ENCODE data around the gene MBP. TPM values are rescaled to one million over a fixed set of nuclear protein-coding genes. Genes with fewer than 3 reads are reported as not detected.

MBP gene
- total and polyA plus RNA-seq, 8 donors, result 6.3 to 33.5 (median 20.7) TPM

GRCh38 chr18:77138270-77138669 is 5.7 kb upstream of the MBP start:
- TF ChIP-seq CTCF (IDR thresholded peaks at IDR 0.05), result no peak
- Histone ChIP-seq H3K9me3 (no peaks in the 10 kb centered on the region), H3K4me1 (peaks cover 10 to 16% (median 12%) of the 10 kb centered on the region in 3 donors), H3K36me3 (no peaks in the 10 kb centered on the region), H3K27ac (no peak overlapping the region), H3K27me3 (no peaks in the 10 kb centered on the region), H3K4me3 (no peak overlapping the region)
- ATAC-seq (peak; percentile 72 to 91 (median 84)), FAIRE-seq (no peak), DNase-seq (peak in 4 of 6 donors; percentile 54 to 61 (median 56))
- WGBS, 2 donors, result 25 to 26% methylated on average over 10 of the region's 10 CpGs
- intact Hi-C loops (cut with DNase I), result no loop called here

- intact Hi-C loops (cut with DNase I), result no loop called here
- H3K4me1 ChIP-seq, result peaks cover 10 to 18% (median 12%) of the 10 kb centered on the region in 3 donors
- H3K27me3 ChIP-seq, result no peaks in the 10 kb centered on the region
- DNase-seq (no peak), ATAC-seq (no peak), FAIRE-seq (no peak)
- WGBS, 2 donors, result 52 to 63% methylated on average over 9 of the region's 9 CpGs
- TF ChIP-seq CTCF (IDR thresholded peaks at IDR 0.05), result no peak
- no peak overlapping the region for H3K4me3 ChIP-seq
- H3K9me3 ChIP-seq, result no peaks in the 10 kb centered on the region
- H3K36me3 ChIP-seq, result no peaks in the 10 kb centered on the region
- no peak overlapping the region for H3K27ac ChIP-seq
These were observed 5.3 kb upstream of the MBP start for GRCh38 chr18:77137851-77138250.

- FAIRE-seq, result no peak
- H3K36me3 ChIP-seq, result no peaks in the 10 kb centered on the region
- H3K4me1 ChIP-seq, result peaks cover 10 to 18% (median 12%) of the 10 kb centered on the region in 3 donors
- 87 to 95% methylated on average over 15 of the region's 15 CpGs for WGBS, 2 donors
- no peak overlapping the region for H3K4me3 ChIP-seq
- H3K27ac ChIP-seq, result no peak overlapping the region
- no peaks in the 10 kb centered on the region for H3K9me3 ChIP-seq
- no peak for ATAC-seq
- intact Hi-C loops (cut with DNase I), result no loop called here
- no peak for DNase-seq
- no peak for TF ChIP-seq CTCF (IDR thresholded peaks at IDR 0.05)
- H3K27me3 ChIP-seq, result no peaks in the 10 kb centered on the region
These were observed 4.5 kb upstream of the MBP start for GRCh38 chr18:77136871-77137665.

- FAIRE-seq, result no peak
- Histone ChIP-seq H3K9me3 (no peaks in the 10 kb centered on the region), H3K27me3 (no peaks in the 10 kb centered on the region), H3K4me1 (peaks cover 10 to 18% (median 12%) of the 10 kb centered on the region in 3 donors), H3K36me3 (no peaks in the 10 kb centered on the region), H3K27ac (no peak overlapping the region), H3K4me3 (no peak overlapping the region)
- ATAC-seq, result no peak
- DNase-seq, result no peak
- no peak for TF ChIP-seq CTCF (IDR thresholded peaks at IDR 0.05)
- intact Hi-C loops (cut with DNase I), result no loop called here
- WGBS, 2 donors, result 85 to 88% methylated on average over 8 of the region's 8 CpGs
These were observed 3.6 kb upstream of the MBP start for GRCh38 chr18:77136076-77136718.
